Naive B cell (primary cell): ENCODE measurements around the gene UNC13A. TPM values are rescaled to one million over a fixed set of nuclear protein-coding genes. Genes with fewer than 3 reads are reported as not detected.
"Not testable (repeated sequence)": the region's sequence is repeated elsewhere in the genome, so short reads cannot be mapped to it uniquely, and the experiment has no call there.

Experiments
- ATAC-seq, 2 donors: fragments of 150-1000 bp; cut with Tn5 transposase; 2 replicates each; pipeline ENCODE4 v1.10.0; 2021; ENCODE audit warnings: low read depth in 2 of 2, mild to moderate bottlenecking in 2 of 2, moderate library complexity in 2 of 2
- DNase-seq: peaks from one replicate; pipeline ENCODE4 v3.0.0; 2022
- H3K27ac Mint-ChIP-seq, 6 donors: one replicate each; pipeline ENCODE4 v1.8.0; 2020 to 2022; ENCODE audit warnings: mild to moderate bottlenecking in 6 of 6, mixed read lengths in 6 of 6, moderate library complexity in 5 of 6, inconsistent platforms in 2 of 6
- H3K27me3 Mint-ChIP-seq, 3 donors: one replicate each; pipeline ENCODE4 v1.8.0; 2021 to 2022; ENCODE audit warnings: mixed read lengths in 3 of 3, mild to moderate bottlenecking in 1 of 3
- H3K36me3 Mint-ChIP-seq, 2 donors: one replicate each; pipeline ENCODE4 v1.8.0; 2020 to 2022; ENCODE audit warnings: mixed read lengths in 2 of 2, inconsistent platforms in 1 of 2, mild to moderate bottlenecking in 1 of 2
- H3K4me1 Mint-ChIP-seq, 3 donors: one replicate each; pipeline ENCODE4 v1.8.0; 2020 to 2022; ENCODE audit warnings: mixed read lengths in 3 of 3, inconsistent platforms in 1 of 3, mild to moderate bottlenecking in 1 of 3, moderate library complexity in 1 of 3
- H3K4me3 Mint-ChIP-seq, 8 donors: one replicate each; pipeline ENCODE4 v1.8.0; 2020 to 2022; ENCODE audit warnings: mild to moderate bottlenecking in 8 of 8, mixed read lengths in 8 of 8, moderate library complexity in 8 of 8, inconsistent platforms in 2 of 8
- H3K9me3 Mint-ChIP-seq, 7 donors: one replicate each; pipeline ENCODE4 v1.8.0; 2020 to 2022; ENCODE audit warnings: mixed read lengths in 7 of 7, mild to moderate bottlenecking in 5 of 7, inconsistent platforms in 2 of 7, moderate library complexity in 1 of 7
- polyA plus RNA-seq, 6 donors: library from polyadenylated mRNA; unstranded; fragments of 300-500 nt; fragmentation: Illumina TruSeq; gene quantifications; one replicate each; pipeline ENCODE4 v1.2.3, GENCODE V29; 2021; ENCODE audit warnings: low read depth in 6 of 6

UNC13A gene
- polyA plus RNA-seq, 6 donors from 2014 or later = not detected

DNA sequence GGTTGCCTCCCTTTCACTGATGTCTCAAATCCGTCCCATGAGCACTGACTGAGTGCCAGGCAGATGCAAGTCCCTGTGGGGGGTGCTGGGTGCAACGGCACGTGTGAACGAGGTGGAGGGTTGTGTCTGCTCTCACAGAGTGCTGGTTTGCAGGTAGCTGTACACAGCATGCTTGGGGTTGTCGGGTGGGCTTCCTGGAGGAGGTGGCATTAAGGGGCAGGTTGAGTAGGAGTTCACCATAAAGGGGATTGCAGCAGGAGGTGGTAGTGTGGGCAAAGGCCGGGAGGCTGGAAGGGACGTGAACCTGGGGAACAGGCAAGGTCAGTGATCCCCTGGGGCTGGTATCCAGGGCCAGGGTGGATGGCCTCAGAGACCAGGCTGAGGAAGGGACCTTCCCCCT lies 115.5 kb downstream of the UNC13A start:
- Mint-ChIP-seq H3K27ac (peak overlapping the region in 2 of 6 donors; percentile 1 to 52), H3K27me3 (no peaks in the 10 kb centered on the region), H3K36me3 (peaks cover 6 to 19% of the 10 kb centered on the region in 2 donors), H3K4me1 (peaks cover 4 to 11% (median 8%) of the 10 kb centered on the region in 3 donors), H3K4me3 (peak overlapping the region in 1 of 8 donors; percentile 1), H3K9me3 (no peaks in the 10 kb centered on the region)
- ATAC-seq (no peak), DNase-seq (no peak)

DNA sequence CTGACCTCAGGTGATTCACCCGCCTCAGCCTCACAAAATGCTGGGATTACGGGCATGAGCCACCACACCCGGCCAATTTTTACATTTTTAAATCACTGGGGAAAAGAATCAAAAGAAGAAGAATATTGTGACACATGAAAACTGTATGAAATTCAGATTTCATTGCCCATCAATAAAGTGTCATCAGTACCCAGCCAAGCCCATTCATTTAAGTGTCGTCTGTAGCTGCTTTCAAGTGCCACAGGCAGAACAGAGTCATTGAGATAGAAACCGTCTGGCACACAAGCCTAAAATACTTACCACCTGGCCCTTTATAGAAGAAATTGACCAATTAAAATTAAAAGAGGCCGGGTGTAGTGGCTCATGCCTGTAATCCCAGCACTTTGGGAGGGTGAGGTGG lies 117.4 kb downstream of the UNC13A start:
- H3K27me3 Mint-ChIP-seq = no peaks in the 10 kb centered on the region
- no peak overlapping the region for H3K4me3 Mint-ChIP-seq
- ATAC-seq (no peak), DNase-seq (no peak)
- H3K9me3 Mint-ChIP-seq = no peaks in the 10 kb centered on the region
- peak overlapping the region in 1 of 6 donors; percentile 68 for H3K27ac Mint-ChIP-seq
- peaks cover 4 to 11% (median 4%) of the 10 kb centered on the region in 3 donors for H3K4me1 Mint-ChIP-seq
- peaks cover 6 to 13% of the 10 kb centered on the region in 2 donors for H3K36me3 Mint-ChIP-seq

DNA sequence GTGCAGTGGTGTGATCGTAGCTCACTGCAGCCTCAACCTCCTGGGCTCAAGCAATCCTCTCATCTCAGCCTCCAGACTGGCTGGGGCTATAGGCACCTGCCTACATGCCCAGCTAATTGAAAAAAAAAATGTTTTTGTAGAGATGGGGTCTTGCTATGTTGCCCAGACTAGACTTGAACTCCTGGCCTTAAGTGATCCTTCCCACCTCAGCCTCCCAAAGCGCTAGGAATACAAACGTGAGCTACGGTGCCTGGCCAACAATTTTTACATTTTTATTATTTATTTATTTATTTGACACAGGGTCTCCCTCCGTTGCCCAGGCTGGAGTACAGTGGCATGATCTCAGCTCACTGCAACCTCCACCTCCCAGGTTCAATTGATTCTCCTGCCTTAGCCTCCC lies 117.9 kb downstream of the UNC13A start:
- DNase-seq, H3K9me3 Mint-ChIP-seq, H3K4me3 Mint-ChIP-seq, ATAC-seq, H3K27me3 Mint-ChIP-seq: not testable (repeated sequence)
- peaks cover 4 to 11% (median 4%) of the 10 kb centered on the region in 3 donors for H3K4me1 Mint-ChIP-seq
- peaks cover 6 to 13% of the 10 kb centered on the region in 2 donors for H3K36me3 Mint-ChIP-seq
- H3K27ac Mint-ChIP-seq = peak overlapping the region in 2 of 6 donors; percentile 24 to 68

DNA sequence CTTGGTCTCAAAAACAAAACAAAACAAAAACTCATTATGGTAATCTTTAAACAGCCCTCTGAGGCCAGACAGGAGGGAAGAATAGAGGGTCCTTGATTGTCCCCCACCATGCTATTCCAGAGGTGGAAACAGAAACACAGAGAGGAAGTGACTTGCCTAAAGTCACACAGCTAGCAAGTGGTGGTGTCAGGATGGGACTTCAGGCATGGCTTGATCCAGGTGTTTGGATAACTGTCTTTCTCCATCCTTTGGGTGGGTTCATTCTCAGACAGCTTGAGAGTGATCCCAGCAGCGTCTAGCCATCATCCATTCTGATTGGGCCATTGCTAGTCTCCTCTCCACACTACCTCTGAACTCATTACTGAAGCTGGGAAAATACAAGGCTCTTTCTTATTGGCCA lies 120.2 kb downstream of the UNC13A start:
- ATAC-seq (no peak), DNase-seq (no peak)
- H3K27ac Mint-ChIP-seq = no peak overlapping the region
- peaks cover 0 to 6% (median 0%) of the 10 kb centered on the region in 3 donors for H3K4me1 Mint-ChIP-seq
- H3K9me3 Mint-ChIP-seq = no peaks in the 10 kb centered on the region
- no peaks in the 10 kb centered on the region for H3K27me3 Mint-ChIP-seq
- H3K4me3 Mint-ChIP-seq = no peak overlapping the region
- H3K36me3 Mint-ChIP-seq = peaks cover 6 to 13% of the 10 kb centered on the region in 2 donors

DNA sequence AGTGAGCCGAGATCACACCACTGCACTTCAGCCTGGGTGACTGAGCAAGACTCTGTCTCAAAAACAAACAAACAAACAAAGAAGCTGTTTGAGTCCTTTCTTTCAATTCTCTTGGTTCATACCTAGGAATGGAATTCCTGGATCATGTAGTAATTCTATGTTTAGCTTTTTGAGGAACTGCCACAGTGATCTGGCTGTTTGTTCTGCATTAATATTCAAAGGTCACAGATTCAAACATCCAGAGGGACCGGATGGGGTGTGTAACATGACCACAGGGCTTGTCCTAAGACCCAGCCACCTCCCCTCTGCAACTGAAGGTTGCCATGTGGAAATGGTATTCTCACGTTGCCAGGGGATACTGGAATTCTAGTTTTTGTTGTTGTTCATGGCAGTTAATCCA lies 122.5 kb downstream of the UNC13A start:
- H3K27me3 Mint-ChIP-seq = no peaks in the 10 kb centered on the region
- no peak for DNase-seq
- ATAC-seq = no peak
- H3K4me3 Mint-ChIP-seq = no peak overlapping the region
- peaks cover 4 to 8% of the 10 kb centered on the region in 2 donors for H3K36me3 Mint-ChIP-seq
- H3K9me3 Mint-ChIP-seq = no peaks in the 10 kb centered on the region
- H3K4me1 Mint-ChIP-seq = peaks cover 0 to 7% (median 3%) of the 10 kb centered on the region in 3 donors
- H3K27ac Mint-ChIP-seq = no peak overlapping the region

DNA sequence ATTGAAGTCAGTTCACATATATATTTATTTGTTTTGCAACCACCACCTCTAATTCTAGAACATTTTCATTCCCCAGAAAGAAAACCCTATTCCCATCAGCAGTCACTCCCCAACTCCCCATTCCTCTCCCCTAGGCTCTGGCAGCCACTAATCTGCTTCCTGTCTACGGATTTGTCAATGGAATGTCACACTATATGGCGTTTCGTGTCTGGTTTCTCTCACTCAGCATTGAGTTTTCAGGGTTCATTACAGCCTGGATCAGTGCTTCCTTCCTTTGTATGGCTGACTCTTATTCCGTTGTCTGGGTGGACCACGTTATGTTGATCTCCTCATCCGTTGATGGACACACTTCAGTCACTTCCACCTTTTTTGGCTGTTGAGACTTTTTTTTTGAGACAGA lies 123.4 kb downstream of the UNC13A start:
- Mint-ChIP-seq H3K27me3 (no peaks in the 10 kb centered on the region), H3K36me3 (peaks cover 4 to 17% of the 10 kb centered on the region in 2 donors), H3K4me3 (no peak overlapping the region), H3K9me3 (no peaks in the 10 kb centered on the region), H3K27ac (peak overlapping the region in 2 of 6 donors; percentile 40 to 78), H3K4me1 (peaks cover 7% of the 10 kb centered on the region in 3 donors)
- ATAC-seq (no peak), DNase-seq (no peak)

DNA sequence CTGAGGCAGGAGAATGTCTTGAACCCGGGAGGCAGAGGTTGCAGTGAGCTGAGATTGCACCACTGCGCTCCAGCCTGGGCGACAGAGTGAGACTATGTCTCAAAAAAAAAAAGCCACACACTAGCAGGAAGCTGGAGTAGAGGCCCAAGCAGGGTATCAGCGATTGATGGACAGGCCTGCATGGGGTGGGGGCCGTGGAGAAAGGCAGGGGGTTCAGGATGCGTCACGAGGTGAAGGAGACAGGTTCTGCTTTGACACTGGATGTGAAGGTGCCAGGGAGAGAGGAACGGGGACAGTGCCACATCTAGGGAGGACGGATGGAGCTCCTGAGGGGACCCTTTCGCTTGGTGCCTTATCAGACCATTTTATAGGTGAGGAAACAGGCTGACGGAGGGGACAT lies 125.6 kb downstream of the UNC13A start:
- Mint-ChIP-seq H3K4me1 (peaks cover 7 to 12% (median 11%) of the 10 kb centered on the region in 3 donors), H3K4me3 (no peak overlapping the region), H3K36me3 (peaks cover 4 to 10% of the 10 kb centered on the region in 2 donors), H3K27ac (peak overlapping the region in 1 of 6 donors; percentile 44), H3K27me3 (no peaks in the 10 kb centered on the region), H3K9me3 (no peaks in the 10 kb centered on the region)
- DNase-seq (no peak), ATAC-seq (no peak)

DNA sequence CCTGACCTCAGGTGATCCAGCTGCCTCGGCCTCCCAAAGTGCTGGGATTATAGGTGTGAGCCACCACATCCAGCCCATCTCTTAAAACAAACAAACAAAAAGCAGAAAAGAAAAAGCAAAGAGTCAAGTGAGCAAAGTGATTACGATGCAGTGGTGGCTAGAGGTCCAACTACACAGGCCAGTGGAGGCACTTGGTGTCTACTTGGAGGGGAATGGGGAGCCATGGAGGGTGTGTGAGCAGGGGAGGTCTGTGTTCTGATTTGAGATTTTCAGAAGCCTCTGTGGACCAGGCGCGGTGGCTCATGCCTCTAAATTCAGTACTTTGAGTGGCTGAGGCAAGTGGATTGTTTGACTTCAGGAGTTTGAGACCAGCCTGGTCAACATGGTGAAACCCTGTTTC lies 126.1 kb downstream of the UNC13A start:
- Mint-ChIP-seq H3K27me3 (no peaks in the 10 kb centered on the region), H3K36me3 (peaks cover 4 to 10% of the 10 kb centered on the region in 2 donors)
- no peak for DNase-seq

DNA sequence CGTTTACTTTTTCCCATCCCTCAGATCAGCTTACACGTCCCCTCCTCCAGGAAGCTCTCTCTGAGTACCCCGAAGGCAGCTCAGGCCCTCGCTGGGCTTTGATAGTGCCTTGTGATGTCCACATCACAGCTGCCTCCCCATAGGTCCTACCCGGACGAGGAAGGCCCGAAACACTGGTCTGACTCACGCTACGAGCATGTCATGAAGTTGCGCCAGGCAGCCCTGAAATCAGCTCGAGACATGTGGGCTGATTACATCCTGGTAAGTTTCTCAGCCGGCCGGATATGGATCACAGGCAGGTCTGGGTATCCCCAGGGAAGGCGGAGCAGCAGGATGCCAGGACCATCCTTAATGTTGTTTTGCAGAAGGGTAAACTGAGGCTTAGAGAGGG lies 128.0 kb downstream of the UNC13A start:
- Mint-ChIP-seq H3K27me3 (no peaks in the 10 kb centered on the region), H3K9me3 (no peaks in the 10 kb centered on the region), H3K4me3 (peak overlapping the region in 2 of 8 donors; percentile 66 to 80), H3K27ac (peak overlapping the region in 1 of 6 donors; percentile 26), H3K4me1 (peaks cover 11 to 22% (median 19%) of the 10 kb centered on the region in 3 donors), H3K36me3 (peaks cover 4 to 10% of the 10 kb centered on the region in 2 donors)
- DNase-seq = no peak
- ATAC-seq = no peak

More for the DNA sequence above, 126.1 kb downstream of the UNC13A start:
- Mint-ChIP-seq H3K4me3 (peak overlapping the region in 2 of 8 donors; percentile 20 to 82), H3K4me1 (peaks cover 7 to 12% (median 11%) of the 10 kb centered on the region in 3 donors), H3K27ac (peak overlapping the region in 3 of 6 donors; percentile 44 to 92 (median 75)), H3K9me3 (no peaks in the 10 kb centered on the region)
- ATAC-seq = no peak

DNA sequence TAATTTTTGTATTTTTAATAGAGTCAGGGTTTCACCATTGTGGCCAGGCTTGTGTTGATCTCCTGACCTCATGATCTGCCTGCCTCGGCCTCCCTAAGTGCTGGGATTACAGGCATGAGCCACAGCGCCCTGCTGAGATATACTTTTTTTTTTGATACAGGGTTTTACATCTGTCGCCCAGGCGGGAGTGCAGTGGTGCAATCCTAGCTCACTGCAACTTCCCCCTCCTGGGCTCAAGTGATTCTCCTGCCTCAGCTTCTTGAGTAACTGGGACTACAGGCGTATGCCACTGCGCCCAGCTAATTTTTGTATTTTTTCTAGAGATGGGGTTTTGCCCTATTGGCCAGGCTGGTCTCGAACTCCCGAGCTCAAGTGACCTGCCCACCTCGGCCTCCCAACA lies 130.7 kb downstream of the UNC13A start:
- Mint-ChIP-seq H3K4me1 (peaks cover 14 to 30% (median 22%) of the 10 kb centered on the region in 3 donors), H3K27me3 (no peaks in the 10 kb centered on the region), H3K36me3 (peaks cover 7 to 17% of the 10 kb centered on the region in 2 donors), H3K9me3 (no peaks in the 10 kb centered on the region), H3K27ac (peak overlapping the region in 1 of 6 donors; percentile 24), H3K4me3 (peak overlapping the region in 7 of 8 donors; percentile 16 to 92 (median 68))
- DNase-seq (no peak), ATAC-seq (no peak)

DNA sequence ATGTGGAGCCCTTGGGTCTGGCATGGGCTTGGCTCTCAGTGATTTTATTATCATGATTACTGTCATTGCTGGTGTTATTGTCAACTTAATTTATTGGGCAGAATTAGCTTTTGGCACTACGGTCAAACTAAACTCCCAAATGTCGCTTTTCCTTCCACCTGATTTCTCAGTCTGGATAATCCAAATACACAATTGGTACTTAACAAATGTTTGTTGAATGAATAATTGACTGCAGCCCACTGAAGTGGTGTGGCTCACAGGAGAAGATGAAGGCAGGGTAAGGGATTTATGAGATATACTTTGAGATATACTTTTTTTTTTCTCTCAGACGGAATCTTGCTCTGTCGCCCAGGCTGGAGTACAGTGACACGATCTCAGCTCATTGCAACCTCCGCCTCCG lies 131.2 kb downstream of the UNC13A start:
- no peaks in the 10 kb centered on the region for H3K27me3 Mint-ChIP-seq

DNA sequence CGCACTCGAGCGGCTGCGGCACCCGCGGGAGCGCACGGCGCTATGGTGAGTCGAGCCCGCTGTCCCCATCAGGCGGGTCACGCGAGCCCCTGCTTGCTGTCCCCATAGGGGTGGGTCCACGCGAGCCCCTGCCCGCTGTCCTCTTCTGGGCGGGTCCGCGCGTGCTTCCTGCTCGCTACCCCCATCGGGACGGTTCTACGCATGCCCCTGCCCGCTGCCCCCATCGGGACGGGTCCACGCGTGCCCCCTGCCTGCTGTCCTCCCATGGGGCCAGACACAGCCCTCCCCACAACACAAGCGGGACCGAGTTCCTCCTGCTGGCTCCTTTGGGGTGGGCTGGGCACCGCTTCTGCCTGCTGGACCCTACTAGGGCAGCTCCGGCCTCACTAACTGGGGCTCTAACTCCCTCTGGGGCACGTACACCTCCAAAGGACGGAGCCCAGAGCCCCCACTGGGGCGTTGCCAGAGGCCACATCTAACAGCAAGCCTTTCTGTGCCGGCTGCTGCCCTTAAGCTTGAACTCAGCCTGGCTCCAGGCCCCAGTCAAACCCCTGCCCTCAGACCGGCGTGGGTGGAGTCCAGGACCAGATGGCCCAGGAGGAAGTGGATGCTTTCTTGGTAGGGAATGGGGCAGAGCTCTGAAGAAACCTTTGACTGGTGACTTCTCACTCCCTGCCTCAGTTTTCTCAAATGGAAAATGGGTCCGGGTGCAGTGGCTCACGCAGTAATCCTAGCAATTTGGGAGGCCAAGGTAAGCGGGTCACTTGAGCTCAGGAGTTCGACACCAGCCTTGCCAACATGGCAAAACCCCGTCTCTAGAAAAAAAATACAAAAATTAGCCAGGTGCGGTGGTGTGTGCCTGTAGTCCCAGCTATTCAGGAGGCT lies 132.0 kb downstream of the UNC13A start:
- H3K36me3 Mint-ChIP-seq = peaks cover 6 to 17% of the 10 kb centered on the region in 2 donors
- H3K27ac Mint-ChIP-seq = peak overlapping the region in 5 of 6 donors; percentile 74 to 86 (median 76)
- ATAC-seq (peak; percentile 1 to 3), DNase-seq (peak; percentile 33)
- H3K27me3 Mint-ChIP-seq = no peaks in the 10 kb centered on the region
- H3K4me3 Mint-ChIP-seq = peak overlapping the region; percentile 84 to 94 (median 89)
- no peaks in the 10 kb centered on the region for H3K9me3 Mint-ChIP-seq
- H3K4me1 Mint-ChIP-seq = peaks cover 14 to 29% (median 15%) of the 10 kb centered on the region in 3 donors

More for the DNA sequence above, 131.2 kb downstream of the UNC13A start:
- H3K36me3 Mint-ChIP-seq = peaks cover 6 to 17% of the 10 kb centered on the region in 2 donors
- peak overlapping the region in 7 of 8 donors; percentile 84 to 94 (median 91) for H3K4me3 Mint-ChIP-seq
- DNase-seq (no peak), ATAC-seq (no peak)
- H3K27ac Mint-ChIP-seq = peak overlapping the region in 1 of 6 donors; percentile 83
- no peaks in the 10 kb centered on the region for H3K9me3 Mint-ChIP-seq
- H3K4me1 Mint-ChIP-seq = peaks cover 14 to 29% (median 19%) of the 10 kb centered on the region in 3 donors

DNA sequence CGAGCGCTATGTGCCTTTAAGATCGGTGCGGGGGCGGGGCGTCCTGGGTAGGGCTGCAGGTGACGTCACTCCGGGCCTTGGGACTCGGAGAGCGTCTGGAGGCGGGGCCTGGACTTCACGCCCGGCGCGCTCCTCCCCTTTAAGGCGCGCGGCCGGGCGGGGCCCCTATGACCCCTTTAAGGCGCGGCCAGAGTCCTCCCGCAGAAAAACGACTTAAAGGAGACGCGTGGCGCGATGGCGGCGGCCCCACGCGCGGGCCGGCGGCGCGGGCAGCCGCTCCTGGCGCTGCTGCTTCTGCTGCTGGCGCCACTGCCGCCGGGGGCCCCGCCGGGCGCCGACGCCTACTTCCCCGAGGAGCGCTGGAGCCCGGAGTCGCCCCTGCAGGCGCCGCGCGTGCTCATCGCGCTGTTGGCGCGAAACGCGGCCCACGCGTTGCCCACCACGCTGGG lies 132.7 kb downstream of the UNC13A start, which contains the start of gene COLGALT1:
TSS of gene COLGALT1 (plus strand) at position 170 of the 449 bp plus-strand sequence. CDS start at position 235, 65 bp downstream.
- Mint-ChIP-seq H3K36me3 (peaks cover 6 to 15% of the 10 kb centered on the region in 2 donors), H3K27me3 (no peaks in the 10 kb centered on the region), H3K9me3 (no peaks in the 10 kb centered on the region)

More for the DNA sequence above, 132.7 kb downstream of the UNC13A start, which contains the start of gene COLGALT1:
- peak; percentile 97 for DNase-seq
- Mint-ChIP-seq H3K4me3 (peak within 1 kb of the TSS; percentile 84 to 94 (median 89)), H3K27ac (peak within 1 kb of the TSS; percentile 74 to 95 (median 92)), H3K4me1 (peaks cover 14 to 29% (median 15%) of the 10 kb centered on the region in 3 donors)
- peak; percentile 91 to 92 for ATAC-seq
